GM18498 (cell line): ENCODE results near the gene COL23A1.
A peak's percentile ranks its signal among the peaks of the same experiment; 100 is the strongest.
"Not testable (repeated sequence)": the region's sequence is repeated elsewhere in the genome, so short reads cannot be mapped to it uniquely, and the experiment has no call there.

ENCODE experiments used
- ATAC-seq: cut with Tn5 transposase; IDR thresholded peaks from one replicate; pipeline ENCODE4 v1.9.1; 2021; ENCODE audit warnings: mild to moderate bottlenecking, moderate library complexity; ENCODE audit not compliant: unreplicated experiment

The COL23A1 gene

DNA sequence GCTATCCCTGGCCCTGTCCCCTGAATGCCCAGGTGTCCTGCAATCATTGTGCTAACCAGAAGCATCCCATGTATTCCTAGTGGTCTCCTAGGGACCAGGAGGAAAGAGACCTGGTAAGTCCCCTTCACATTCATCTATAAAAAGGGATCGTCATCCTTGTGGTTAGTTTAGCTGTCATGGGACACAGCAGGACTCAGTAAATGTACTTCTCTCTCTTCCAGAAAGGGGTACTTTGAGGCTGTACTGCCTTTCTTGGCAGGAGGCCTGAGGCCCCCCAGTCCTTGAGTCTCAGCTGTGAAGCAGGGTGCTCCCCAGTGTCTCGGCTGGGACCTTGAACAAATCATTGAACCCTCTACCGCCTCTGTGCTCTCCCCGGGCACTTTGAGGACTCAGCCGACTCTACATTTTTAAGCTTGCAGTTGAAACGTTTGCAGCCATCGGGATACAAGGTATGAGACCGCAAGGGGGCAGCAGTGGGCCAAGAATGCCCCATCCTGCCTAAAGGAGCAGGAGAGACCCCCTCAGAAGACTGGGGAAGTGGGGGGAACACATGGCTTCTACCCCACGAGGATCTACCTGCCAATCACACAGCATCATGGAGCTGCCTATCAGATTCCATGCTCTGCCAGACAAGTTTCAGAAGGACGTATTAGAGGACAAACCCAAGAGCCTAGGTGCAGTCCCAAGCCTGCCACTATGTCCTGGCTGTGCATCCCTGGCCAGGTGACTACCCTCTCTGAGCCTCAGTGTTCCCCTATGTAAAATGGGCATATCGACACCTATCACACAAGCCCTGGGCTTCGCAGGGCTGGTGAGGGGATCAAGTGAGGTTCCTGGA, 355.2 kb downstream of the COL23A1 start:
- no peak for ATAC-seq

DNA sequence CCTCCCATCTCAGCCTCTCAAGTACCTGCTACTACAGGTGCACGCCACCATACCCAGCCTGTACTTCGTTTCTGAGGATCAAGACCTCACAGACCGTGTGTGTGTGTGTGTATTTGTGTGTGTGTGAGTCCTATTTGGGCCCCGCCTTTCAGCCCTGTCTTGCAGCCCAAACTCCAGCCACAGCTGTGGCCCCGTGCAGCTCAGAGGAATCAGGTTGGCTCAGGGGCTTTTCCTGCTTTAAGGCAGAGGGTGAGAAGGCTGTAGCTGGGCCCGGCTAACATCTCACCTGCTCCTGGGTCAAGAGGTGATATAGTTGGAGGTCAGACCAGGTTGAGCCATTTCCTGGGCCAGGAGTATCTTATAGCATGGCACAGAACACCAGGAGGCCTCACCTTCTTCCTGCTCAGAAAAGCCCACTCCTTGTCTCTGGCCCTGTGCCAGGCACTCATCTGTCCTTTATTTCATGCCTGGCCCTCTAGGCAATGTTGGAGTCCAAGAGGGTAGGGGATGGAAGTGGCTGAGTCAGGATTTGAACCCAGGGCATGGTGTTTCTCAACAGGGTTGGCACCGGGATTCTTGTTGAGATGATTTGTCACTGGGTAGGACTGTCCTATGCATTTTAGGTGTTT, 356.0 kb downstream of the COL23A1 start:
- ATAC-seq = no peak

DNA sequence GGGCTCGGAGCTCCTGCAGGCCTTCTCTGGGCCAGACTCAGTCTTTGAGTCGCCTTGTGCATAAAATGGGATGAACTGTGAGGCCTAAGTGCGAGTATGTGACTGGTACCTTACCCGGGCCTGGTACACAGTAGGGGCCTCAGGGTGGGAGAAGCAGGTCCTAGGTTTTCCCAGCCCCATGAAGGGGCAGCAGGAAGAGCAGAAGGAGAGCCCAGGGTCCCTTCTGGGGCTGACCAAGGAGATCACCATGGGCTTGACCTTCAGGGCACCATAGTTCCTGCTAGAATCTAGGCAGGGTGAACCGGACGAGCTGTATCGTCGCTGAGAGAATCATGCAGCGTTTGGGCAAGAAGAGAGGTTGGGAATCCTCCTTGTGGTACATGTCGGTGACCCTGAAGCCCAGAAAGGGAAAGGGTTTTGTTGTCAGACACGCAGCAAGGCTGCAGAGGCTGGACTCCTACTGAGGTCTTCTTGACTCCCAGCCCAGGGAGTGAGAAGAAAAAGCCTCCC, 357.2 kb downstream of the COL23A1 start:
- ATAC-seq = no peak

DNA sequence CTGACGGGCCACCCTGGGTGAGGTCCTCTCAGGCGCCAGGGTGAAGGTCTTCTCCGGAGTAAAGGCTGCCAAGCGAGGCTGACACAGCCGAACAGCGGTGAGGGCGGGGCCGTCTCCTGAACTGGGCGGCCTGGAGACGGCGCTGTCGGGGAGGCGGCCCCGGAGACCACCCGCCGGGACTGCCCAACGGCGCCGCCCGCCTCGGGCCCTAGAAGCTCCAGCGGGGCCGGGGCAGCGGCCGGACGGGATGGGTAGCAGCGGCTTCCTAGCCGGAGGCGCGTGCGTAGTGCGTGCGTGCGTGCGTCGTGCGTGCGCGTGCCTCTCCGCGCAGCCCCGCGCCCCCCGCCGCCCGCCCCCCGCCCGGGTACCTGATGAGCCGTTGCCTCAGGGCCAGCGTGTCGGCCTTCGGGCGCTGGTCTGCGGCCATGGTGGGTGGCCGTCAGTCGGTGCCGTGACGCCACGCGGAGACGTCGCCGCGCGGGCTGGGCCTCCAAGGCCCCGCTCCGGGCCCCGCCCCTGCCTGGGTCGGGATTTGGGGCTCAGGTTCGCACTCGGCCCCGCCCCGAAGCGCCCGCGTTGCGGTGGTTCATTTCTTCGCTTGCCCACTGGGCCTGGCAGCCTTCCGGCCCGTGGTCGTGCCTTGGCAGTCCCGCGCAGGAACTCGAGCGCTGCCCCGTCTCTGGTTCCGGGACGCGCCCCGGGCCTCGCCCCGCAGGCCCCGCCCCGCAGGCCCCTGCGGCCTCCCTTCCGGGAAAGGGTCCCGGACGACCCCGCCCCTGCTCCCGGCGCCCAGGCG, 357.9 kb downstream of the COL23A1 start, which contains the start of gene PHYKPL:
PHYKPL (minus strand) TSS at position 679 of the 796 bp plus-strand sequence; CDS start at position 427, 252 bp downstream.
- peak; percentile 66 for ATAC-seq

DNA sequence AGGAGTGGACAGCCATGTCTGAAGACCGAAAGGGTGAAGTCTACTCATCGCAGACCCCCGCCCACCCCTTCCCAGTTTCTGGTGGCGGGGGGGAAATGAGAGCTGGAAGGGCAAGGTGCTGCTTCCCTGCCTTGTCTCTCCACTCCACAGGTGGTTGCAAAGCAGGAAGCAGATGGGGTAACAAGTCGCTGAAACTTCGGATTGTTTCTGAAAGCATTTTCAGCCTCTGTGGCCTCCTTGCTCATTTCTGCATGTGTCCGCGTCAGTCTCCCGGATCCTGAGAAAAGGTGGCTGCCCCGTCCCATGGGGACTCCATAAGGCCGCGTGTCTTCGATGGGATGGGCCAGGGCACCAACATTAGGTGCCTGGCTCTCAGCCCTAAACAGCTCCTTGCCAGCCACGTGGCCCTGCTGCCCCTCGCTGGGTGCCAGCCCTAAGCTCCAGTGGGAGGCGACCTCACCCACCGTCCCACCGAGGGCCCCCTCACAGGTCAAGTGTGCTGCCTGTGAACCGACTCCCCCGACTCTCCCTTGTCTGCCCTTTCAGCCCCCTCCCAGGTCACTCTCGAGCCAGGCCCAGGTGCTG, 358.6 kb downstream of the COL23A1 start:
- no peak for ATAC-seq

DNA sequence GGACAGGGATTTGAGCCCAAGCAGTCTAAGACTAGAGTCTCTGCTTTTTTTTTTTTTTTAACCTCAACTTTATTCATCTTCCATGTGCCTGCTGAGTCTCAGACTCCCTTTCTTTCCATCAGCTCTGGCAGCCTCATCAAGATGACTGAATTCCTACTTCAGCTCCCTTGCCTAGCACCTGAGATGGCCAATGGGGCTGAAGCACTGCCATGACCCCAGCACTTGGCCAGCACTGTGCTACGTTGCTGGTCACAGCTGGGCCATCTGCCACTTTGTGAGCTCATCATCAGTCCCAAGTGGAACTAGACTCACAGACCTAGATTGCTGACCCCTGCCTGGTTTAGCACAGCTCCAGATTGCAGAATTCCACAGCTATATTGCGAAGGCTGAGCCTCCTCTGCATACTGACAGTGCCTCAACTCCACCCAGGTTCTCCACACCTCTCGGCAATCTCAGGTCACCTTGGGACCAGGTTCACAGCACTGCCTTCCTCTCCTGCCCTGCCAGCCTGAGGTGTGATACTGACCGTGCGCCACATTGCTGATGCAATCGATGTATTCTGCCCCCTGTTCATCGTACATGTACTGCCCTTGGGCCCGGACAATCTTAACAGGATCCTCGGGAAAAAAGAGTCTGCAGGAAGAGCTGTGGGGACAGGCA, 359.2 kb downstream of the COL23A1 start:
- no peak for ATAC-seq

DNA sequence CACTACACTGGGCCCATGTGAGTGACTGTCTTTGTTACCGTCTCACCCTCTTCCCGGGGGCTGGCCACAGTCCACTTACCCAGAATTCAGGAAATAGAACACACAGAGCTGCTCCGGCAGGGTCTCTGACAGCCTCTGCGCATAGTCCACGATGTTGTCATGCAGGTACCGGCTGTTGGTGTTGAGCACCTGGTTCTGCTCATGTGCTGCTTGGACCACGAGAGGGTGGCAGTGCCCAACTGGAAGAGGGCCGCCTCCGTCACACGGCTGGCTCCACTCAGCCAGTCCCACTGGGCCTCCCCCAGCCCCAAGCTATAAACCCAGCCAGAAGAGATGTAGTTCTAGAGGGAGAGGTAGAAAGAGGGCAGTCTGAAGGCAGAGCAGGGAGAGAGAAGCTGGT, 360.3 kb downstream of the COL23A1 start:
- no peak for ATAC-seq

DNA sequence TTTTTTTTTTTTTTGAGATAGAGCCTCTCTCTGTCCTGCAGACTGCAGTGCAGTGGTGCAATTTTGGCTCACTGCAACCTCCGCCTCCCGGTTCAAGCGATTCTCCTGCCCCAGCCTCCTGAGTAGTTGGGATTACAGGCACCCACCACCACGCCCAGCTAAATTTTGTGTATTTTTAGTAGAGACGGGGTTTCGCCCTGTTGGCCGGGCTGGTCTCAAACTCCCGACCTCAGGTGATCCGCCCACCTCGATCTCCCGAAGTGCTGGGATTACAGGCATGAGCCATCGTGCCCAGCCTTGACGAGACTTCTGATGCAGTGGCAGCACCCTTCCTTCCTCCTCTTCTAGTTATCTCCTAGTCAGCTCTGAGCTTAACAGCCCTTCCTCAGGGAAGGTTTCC, 361.1 kb downstream of the COL23A1 start:
- ATAC-seq = not testable (repeated sequence)

DNA sequence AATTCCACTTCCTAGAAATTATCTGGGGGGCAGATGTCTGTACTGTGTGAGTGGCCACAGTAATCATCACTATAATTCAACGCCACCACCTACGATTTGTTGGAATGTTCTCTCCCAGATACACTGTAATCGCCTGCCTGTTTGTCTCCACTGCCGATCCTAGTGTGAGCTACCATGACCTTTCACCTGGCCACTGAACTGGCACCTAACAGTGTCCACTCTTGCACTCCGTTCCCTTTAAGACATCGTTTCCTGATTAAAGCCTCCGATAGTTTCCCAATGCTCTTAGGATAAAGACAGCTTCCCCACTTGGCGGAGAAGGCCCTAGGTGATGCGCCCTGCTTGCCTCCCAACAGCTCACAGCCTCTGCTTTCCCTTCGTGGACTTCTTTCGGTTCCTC, 361.6 kb downstream of the COL23A1 start:
- no peak for ATAC-seq

DNA sequence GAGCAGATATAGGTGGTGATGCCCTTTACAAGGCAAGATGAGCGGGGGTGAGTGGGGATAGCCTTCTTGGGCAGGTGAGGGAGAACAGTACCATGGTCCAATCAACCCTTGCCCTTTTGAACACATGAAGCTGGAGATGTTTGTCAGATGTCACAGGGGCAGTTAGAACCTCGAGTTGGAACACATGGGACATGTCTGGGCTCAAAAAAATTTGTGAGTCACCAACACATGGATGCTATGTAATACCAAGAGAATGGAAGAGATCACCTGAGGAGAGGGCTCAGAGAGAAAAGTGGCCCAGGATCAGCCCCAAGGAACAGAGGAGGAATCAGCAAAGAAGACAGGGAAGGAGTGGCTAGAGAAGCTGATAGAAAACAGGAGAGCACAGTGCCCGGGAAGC, 362.3 kb downstream of the COL23A1 start:
- no peak for ATAC-seq

DNA sequence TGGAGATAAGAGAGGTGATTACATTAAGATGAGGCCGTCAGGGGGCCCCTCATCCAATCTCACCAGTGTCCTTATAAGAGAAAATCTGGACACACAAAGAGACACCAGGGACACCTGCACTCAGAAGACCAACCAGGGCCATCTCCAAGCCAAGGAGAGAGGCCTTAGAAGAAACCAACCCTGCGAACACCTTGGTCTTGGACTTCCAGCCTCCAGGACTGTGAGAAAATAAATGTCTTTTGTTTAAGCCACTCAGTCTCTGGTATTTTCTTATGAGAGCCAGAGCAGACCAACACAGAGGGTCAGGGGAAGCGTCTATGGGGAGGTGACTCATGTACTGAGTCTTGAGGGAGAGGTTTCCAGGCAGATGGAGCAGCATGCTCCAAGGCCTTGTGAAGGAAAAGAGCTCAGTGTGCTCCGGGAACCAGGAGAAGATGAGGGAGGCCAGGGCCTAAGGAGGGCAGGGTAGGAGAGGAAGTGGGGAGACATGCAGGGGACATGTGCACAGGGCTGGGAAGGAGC, 363.0 kb downstream of the COL23A1 start:
- no peak for ATAC-seq

DNA sequence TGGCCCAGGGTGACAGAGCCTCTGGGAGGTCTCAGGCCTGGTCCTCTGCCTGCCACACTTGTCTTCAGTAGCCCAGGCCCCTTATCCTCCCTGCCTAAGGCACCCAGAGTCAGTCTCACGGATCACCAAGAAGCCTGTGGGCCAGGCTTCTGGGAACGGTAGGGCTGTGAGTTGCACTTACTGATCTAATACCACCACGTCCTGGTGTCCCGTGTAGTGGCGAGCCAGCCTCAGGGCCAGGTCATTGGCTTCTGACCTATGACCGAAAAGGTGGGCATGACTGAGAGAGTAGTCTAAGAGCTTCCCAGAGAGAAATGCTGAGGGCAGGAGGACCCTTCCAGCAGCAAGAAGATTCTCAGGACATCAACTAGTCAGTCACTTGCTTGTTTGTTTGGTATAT, 365.0 kb downstream of the COL23A1 start:
- no peak for ATAC-seq

DNA sequence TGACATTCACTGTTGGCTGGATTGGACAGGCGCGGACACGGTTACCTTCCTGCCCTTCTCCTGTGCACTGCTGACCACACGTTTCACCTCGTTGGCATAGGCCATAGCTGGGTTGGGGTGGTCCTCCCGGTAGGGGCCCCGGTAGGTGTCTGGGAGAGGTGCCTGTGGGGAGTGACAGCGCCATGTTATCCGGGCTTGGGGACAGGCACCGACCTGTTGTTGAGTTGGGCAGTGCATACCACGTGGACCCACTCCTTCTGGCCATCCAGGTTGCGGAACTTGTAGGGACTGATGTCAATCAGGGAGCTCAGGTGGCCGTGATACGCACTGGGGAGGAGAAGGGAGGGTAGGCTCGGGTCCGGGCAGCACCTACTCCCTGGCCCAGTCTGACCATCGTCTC, 365.8 kb downstream of the COL23A1 start:
- no peak for ATAC-seq

DNA sequence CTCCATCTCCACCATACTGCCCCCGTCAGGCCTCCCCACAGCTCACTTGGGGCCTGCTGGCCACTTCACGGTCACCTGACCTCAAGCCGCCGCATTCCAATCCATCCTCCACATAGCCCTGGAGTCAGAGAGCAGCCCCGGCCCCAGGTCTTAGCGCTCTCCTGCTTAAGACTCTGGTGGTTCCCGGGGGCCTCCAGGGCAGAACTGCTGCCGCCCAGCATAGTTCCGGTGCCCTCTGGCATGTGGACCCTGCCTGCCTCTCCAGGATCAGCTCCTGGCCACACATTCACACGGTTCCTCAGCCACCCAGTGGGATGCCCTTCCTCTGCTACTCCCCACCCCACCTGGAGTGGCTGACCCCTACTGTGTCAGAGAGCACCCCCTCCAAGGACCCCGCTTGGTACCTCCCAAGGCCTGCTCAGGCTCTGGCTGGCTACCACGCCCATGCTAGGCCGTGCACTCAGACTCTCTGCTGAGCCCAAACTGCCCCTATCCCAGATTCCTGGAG, 366.3 kb downstream of the COL23A1 start:
- ATAC-seq = no peak

DNA sequence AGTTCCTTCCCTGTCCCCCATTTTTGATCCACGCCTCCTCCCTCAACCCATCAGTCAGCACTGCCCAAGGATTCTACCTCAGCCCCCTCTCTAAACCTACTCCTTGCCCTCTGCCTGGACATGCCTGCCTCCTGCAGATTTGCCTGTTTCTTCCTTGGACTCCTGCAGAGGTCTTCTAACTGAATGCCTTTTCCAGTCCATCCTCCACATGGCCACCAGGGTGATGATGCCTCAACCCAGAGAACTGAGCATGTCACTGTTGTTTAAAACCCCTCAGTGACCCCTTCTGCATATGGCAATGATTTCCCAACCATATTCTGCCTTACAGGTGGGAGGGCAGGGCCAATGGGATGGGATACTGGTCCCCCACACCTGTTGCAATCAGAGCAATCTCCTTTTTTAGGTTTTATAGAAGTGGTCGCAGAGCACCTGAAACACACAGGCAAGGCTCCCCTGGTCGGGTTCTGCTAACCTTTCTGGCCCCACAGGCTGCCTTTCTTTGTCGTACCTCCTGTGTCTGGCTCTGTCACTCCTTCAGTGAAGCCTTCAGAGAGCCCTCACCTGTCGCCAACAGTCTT, 366.9 kb downstream of the COL23A1 start:
- no peak for ATAC-seq

DNA sequence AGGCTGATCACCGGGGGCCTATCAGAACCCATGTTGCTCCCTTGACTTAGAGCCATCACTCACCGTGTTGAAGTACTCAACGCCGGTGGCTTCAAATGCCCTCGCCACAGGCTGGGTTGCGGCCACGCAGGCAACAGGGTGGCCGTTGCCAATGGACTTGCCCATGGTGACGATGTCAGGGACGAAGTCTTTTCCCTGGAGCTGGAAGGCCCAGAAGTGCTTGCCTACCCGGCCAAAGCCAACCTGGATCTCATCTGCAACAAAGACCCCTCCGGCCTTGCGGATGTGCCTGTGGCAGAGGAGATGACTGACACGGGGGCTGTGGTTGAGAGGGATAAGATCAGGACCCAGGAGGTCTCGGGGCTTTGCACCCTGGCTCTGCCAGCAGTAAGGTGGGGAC, 367.9 kb downstream of the COL23A1 start:
- no peak for ATAC-seq

DNA sequence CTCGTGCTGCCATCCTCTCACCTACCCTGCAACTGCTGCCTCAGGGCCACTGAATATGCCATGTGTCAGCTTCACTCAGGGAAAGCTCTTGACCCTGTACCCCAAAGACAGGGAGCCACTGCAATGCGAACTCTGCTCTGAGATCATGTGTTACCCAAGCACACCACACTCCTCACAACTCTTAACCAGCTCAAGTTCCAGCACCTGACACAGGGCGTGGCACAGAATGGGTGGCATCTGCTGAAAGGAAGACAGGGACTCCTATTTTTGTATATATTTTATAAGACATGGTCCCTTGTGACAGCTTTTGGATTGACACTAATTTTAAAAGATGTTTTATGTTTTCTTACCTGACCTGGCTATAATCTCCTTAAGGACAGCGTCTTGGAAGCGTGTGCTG, 368.3 kb downstream of the COL23A1 start:
- ATAC-seq = no peak

DNA sequence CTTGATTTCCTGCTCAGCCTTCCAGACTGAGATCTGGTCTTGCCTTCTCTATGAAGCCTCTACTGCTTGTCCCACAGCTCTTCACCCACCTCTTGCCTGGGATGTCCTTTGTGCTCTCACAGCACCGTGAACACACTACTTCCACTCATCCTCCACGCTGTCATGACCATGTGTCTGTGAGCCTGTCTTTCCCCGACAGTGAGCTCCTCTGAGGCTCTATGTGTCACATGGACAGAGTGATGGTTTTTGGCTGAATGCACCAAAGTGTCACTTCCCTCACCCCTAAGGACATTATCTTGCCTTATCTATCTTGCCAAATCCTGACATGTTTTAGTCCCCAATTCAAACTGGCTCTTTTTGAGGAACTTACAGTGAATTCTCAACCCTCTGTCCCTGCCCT, 368.9 kb downstream of the COL23A1 start:
- no peak for ATAC-seq

DNA sequence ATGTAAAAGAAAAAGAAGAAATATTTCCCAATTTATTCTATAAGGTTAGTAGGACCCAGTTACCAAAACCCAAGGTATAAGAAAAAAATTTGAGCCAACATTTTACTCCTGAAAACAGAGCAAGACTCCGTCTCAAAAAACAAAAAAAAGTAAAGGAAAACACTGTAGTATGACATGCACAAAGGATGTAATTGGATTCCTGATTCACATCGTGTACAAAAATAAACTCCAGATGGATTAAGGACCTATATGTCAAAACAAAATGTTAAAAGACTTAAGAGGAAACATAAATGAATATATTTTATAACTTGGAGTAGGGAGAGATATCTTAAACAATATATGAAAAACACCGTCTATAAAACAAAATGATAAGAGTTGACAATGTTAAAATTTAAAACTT, 371.4 kb downstream of the COL23A1 start:
- ATAC-seq = no peak
